HCT116 (cell line): Measurements from ENCODE around the gene THG1L.

Experiments used
- ATF3 ChIP-seq: IDR thresholded peaks from 2 replicates; pipeline ENCODE4 v1.6.1; 2012
- CTCF ChIP-seq, 3 experiments: fragments of 200-600 bp in 1 of 3; sonication (generic) in 1 of 3; IDR thresholded peaks in 2 of 3; conservative IDR thresholded peaks in 1 of 3; 2 replicates each; pipeline ENCODE4 v1.5.1; 2012 to 2017; ENCODE audit warnings: low read depth in 2 of 3, low read length in 2 of 3, antibody characterized with exemption in 1 of 3, borderline replicate concordance in 1 of 3, control low read depth in 1 of 3, mild to moderate bottlenecking in 1 of 3, mixed read lengths in 1 of 3, mixed run types in 1 of 3, moderate library complexity in 1 of 3; ENCODE audit not compliant: insufficient read depth in 1 of 3
- EZH2phosphoT487 ChIP-seq: fragments of 200-600 bp; IDR thresholded peaks from 2 replicates; pipeline ENCODE4 v1.6.1; 2018; ENCODE audit warnings: antibody characterized with exemption, borderline replicate concordance
- POLR2A ChIP-seq: IDR thresholded peaks from 2 replicates; pipeline ENCODE4 v1.7.0; 2011; ENCODE audit warnings: borderline replicate concordance; ENCODE audit not compliant: insufficient read depth, insufficient read length; ENCODE audit errors: extremely low read depth

DNA sequence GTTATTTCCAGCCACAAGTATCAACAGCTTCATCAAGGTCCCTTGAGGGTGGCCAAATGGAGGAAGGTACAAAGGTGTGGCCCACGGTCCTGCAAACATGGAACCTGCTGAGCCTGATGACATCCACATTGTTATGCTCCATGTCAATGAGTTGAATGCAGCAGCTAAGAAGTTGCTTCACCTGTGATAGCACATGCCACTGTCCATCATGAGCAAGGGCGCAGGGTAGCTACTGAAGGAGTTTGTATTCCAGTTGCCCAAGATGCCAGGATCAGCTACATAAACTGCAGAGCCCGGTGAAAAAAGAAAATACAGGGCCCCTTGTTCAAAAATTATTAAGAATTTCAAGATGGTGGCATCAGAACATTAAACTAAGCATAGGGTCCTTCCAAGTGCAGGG is 36.5 kb downstream of the THG1L start:
- no peak for TF ChIP-seq EZH2phosphoT487
- no peak for TF ChIP-seq ATF3
- no peak for TF ChIP-seq CTCF (IDR thresholded peaks at IDR 0.05 in 2 of 3, conservative IDR thresholded peaks at IDR 0.05 in 1 of 3; ENCODE audit: borderline replicate concordance in 1 of 3, insufficient read depth in 1 of 3, low read depth in 2 of 3, low read length in 2 of 3)
- no peak for TF ChIP-seq POLR2A
